ENCODE measurements around the gene SH3RF2. TPM values are rescaled to one million over a fixed set of nuclear protein-coding genes. Genes with fewer than 3 reads are reported as not detected.
A peak's percentile ranks its signal among the peaks of the same experiment; 100 is the strongest.
"Not testable (repeated sequence)": the region's sequence is repeated elsewhere in the genome, so short reads cannot be mapped to it uniquely, and the experiment has no call there.

The SH3RF2 gene
- total RNA-seq: 11.5 TPM
- long read RNA-seq, partial matches to known transcripts: 6 of 11 reads
- long read RNA-seq, other reads (novel, unspliced or antisense): 5 of 11 reads

GRCh38 chr5:145936401-145937131, at the start of gene SH3RF2:
Gene SH3RF2 (plus strand): TSS chr5:145936578. CDS start chr5:145937929, 1,351 bp downstream.
- peak; percentile 81 to 85 for ATAC-seq
- peak within 1 kb of the TSS; percentile 51 for H3K4me3 ChIP-seq
- no peaks in the 10 kb centered on the region for H3K9me3 ChIP-seq
- H3K27me3 ChIP-seq (ENCODE audit: low read depth): no peaks in the 10 kb centered on the region
- intact Hi-C loops (cut with DNase I): no loop called here
- H3K36me3 ChIP-seq: no peaks in the 10 kb centered on the region
- no peaks in the 10 kb centered on the region for H3K4me1 ChIP-seq
- no peak within 1 kb of the TSS for H3K27ac ChIP-seq
- TF ChIP-seq CTCF (IDR thresholded peaks at IDR 0.05): no peak
- peak; percentile 51 for DNase-seq

GRCh38 chr5:145887217-145887616, 49.2 kb upstream of the SH3RF2 start:
- Histone ChIP-seq H3K27me3 (ENCODE audit: low read depth) (no peaks in the 10 kb centered on the region), H3K9me3 (no peaks in the 10 kb centered on the region), H3K36me3 (no peaks in the 10 kb centered on the region), H3K4me1 (no peaks in the 10 kb centered on the region), H3K4me3 (no peak overlapping the region), H3K27ac (no peak overlapping the region)
- ATAC-seq (no peak), DNase-seq (no peak)
- intact Hi-C loops (cut with DNase I): no loop called here
- TF ChIP-seq CTCF (IDR thresholded peaks at IDR 0.05): no peak

- Histone ChIP-seq H3K27ac (no peak overlapping the region), H3K27me3 (ENCODE audit: low read depth) (no peaks in the 10 kb centered on the region), H3K4me1 (no peaks in the 10 kb centered on the region), H3K4me3 (no peak overlapping the region), H3K36me3 (no peaks in the 10 kb centered on the region), H3K9me3 (no peaks in the 10 kb centered on the region)
- peak; percentile 56 for TF ChIP-seq CTCF (IDR thresholded peaks at IDR 0.05)
- intact Hi-C loops (cut with DNase I): no loop called here
- ATAC-seq: peak; percentile 56 to 69
- no peak for DNase-seq
These were observed 48.3 kb upstream of the SH3RF2 start for GRCh38 chr5:145887976-145888574.

- no peak for TF ChIP-seq CTCF (IDR thresholded peaks at IDR 0.05)
- no peak for ATAC-seq
- DNase-seq: no peak
- Histone ChIP-seq H3K27me3 (ENCODE audit: low read depth) (no peaks in the 10 kb centered on the region), H3K4me3 (no peak overlapping the region), H3K27ac (no peak overlapping the region), H3K9me3 (no peaks in the 10 kb centered on the region), H3K4me1 (no peaks in the 10 kb centered on the region), H3K36me3 (no peaks in the 10 kb centered on the region)
- intact Hi-C loops (cut with DNase I): no loop called here
These were observed 46.8 kb upstream of the SH3RF2 start for GRCh38 chr5:145889611-145890010.

GRCh38 chr5:145891378-145891777, 45.0 kb upstream of the SH3RF2 start:
- H3K27ac ChIP-seq; DNase-seq; H3K4me1 ChIP-seq; ATAC-seq; intact Hi-C loops (cut with DNase I); H3K36me3 ChIP-seq; H3K27me3 ChIP-seq (ENCODE audit: low read depth); H3K9me3 ChIP-seq; H3K4me3 ChIP-seq: not testable (repeated sequence)

GRCh38 chr5:145898171-145898570, 38.2 kb upstream of the SH3RF2 start:
- DNase-seq (no peak), ATAC-seq (no peak)
- Histone ChIP-seq H3K9me3 (no peaks in the 10 kb centered on the region), H3K36me3 (no peaks in the 10 kb centered on the region), H3K4me1 (no peaks in the 10 kb centered on the region), H3K4me3 (no peak overlapping the region), H3K27ac (no peak overlapping the region), H3K27me3 (ENCODE audit: low read depth) (no peaks in the 10 kb centered on the region)
- intact Hi-C loops (cut with DNase I): no loop called here
- no peak for TF ChIP-seq CTCF (IDR thresholded peaks at IDR 0.05)

Data from lower lobe of right lung (tissue), 2 donors.